ENCODE data around the gene GNG3.

- no peak for TF ChIP-seq CTCF (IDR thresholded peaks at IDR 0.05; ENCODE audit: low read depth, low read length)
- no peak for TF ChIP-seq EZH2phosphoT487 (IDR thresholded peaks at IDR 0.05; ENCODE audit: low read depth)
Measured at GRCh38 chr11:62709247-62710000, 1.9 kb downstream of the GNG3 start.

All from OCI-LY3 (cell line).